GM12873 (cell line): ENCODE measurements around the gene OR51I2.

Experiments used
- TF ChIP-seq, protein P1 (sequence below): IDR thresholded peaks from 2 replicates; pipeline ENCODE4 v1.5.1; 2012; ENCODE audit warnings: low read depth, mild to moderate bottlenecking, moderate library complexity, low read length, control low read depth; ENCODE audit not compliant: insufficient read depth; ENCODE audit errors: missing control alignments

Gene OR51I2

DNA sequence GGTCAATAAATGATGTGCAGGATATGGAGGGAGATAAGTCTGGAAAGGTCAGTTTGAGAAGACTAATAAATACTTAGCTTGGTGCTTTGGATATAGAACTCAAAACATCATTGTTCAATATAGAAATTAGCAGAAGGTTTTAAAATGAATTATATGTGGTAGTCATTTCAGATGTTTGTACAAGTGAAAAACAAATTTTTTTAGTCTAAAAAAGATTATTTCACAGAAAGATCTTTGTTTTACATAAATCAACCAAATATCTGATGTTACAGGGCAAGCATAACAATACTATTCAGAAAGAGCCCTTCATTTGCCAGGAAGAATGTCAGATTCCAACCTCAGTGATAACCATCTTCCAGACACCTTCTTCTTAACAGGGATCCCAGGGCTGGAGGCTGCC, 39.3 kb downstream of the OR51I2 start, which contains the start of gene OR52D1:
OR52D1 (plus strand) TSS at position 301 of the 400 bp plus-strand sequence; CDS start at position 323, 22 bp downstream.
- TF ChIP-seq, protein P1, sequence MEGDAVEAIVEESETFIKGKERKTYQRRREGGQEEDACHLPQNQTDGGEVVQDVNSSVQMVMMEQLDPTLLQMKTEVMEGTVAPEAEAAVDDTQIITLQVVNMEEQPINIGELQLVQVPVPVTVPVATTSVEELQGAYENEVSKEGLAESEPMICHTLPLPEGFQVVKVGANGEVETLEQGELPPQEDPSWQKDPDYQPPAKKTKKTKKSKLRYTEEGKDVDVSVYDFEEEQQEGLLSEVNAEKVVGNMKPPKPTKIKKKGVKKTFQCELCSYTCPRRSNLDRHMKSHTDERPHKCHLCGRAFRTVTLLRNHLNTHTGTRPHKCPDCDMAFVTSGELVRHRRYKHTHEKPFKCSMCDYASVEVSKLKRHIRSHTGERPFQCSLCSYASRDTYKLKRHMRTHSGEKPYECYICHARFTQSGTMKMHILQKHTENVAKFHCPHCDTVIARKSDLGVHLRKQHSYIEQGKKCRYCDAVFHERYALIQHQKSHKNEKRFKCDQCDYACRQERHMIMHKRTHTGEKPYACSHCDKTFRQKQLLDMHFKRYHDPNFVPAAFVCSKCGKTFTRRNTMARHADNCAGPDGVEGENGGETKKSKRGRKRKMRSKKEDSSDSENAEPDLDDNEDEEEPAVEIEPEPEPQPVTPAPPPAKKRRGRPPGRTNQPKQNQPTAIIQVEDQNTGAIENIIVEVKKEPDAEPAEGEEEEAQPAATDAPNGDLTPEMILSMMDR, result no peak

DNA sequence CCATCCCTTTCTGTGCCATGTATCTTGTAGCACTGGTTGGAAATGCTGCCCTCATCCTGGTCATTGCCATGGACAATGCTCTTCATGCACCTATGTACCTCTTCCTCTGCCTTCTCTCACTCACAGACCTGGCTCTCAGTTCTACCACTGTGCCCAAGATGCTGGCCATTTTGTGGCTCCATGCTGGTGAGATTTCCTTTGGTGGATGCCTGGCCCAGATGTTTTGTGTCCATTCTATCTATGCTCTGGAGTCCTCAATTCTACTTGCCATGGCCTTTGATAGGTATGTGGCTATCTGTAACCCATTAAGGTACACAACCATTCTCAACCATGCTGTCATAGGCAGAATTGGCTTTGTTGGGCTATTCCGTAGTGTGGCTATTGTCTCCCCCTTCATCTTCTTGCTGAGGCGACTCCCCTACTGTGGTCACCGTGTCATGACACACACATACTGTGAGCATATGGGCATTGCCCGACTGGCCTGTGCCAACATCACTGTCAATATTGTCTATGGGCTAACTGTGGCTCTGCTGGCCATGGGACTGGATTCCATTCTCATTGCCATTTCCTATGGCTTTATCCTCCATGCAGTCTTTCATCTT, 39.8 kb downstream of the OR51I2 start:
- TF ChIP-seq, protein P1, result no peak

DNA sequence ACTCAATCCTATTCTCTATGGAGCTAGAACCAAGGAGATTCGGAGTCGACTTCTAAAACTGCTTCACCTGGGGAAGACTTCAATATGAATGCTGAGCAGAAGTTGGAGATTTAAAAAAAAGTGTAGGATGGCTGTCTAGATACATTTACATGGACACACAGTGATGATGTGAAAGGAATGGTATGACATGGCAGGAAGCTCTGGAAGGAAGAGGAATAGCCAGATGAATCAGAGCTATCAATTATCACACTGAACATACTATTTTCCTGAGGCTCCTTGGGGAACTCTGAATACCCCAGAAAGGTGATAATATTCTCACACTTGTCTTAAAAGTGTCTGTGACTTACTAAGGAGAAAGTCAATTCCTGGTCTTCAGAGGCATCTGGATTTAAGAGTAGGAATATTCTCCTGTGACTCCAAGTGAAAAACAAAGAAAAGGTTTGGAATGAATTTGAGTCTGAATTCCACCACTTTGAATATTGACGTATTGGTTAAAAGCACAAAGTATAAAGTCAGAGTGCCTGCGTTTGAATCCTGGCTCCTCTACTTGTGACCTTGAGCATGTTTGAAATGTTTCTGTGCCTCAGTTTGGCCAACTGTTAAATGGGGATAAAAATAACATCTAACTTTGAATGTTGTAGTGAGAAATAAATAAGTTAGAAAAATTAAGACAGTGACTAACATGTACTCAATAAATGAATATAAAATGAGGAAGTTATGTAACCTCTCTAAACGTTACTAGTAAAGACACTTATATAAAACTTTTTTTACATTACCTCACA, 40.6 kb downstream of the OR51I2 start:
- TF ChIP-seq, protein P1, result no peak

DNA sequence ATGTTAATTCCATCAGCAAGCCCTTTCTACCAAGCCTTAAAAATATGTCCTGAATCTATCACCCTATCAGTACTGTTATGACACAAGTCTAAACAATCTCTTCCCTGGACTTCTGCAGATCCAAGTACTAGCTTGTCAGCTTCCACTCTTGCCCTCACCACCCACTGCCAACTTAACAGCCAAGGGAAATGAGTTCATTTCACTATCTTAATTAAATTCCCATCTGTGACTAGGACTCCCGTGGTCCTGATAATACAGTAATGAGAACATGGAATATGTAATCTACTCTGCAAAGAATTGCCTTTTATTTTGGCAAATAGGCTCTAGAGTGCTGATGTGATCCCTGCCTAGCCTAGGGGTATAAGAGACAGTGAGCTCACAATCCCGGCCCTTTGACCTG, 50.5 kb downstream of the OR51I2 start:
- TF ChIP-seq, protein P1, result no peak

DNA sequence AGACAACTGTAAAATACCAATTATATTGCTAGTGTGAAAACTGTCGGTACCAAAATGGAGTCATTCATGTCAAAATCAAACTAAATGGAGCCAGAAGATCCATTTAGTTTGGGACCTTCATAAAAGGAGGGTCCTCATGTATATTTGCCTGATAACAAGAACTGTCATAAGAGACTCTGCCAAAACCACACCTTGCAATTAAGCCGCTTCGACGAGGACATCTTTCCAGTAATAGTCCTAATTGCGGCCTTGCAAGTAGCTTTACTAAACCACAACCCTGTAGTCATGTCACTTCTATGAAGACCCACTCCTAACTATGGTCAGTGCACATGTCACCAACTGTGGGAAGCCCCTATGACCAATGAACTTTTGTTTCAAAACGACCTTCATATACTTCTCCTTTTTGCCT, 51.3 kb downstream of the OR51I2 start:
- TF ChIP-seq, protein P1, result no peak

DNA sequence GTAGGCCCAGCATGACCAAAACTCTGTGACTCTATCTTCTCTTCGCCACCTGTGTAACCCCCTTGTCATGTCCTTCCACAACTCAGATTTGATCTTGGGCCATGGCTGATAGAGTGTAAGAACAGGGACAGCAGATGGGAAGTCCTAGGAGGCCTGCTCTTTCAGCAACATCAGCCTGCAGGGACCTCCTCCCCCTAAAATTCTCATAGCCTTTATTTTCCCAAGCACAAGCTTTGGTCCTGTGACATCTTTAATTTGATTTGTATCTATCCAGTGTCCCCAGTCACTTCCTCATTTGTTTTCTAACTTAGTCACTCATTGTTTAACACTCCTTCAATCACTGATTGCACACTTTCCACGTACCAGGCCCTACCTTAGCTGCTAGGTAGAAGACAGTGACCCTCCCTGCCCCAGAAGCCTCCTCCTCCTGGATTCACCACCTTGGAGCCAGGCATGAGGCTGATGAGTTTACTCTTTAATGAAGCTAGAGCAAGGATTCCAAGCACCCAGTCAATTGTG, 55.3 kb downstream of the OR51I2 start:
- TF ChIP-seq, protein P1, result no peak

DNA sequence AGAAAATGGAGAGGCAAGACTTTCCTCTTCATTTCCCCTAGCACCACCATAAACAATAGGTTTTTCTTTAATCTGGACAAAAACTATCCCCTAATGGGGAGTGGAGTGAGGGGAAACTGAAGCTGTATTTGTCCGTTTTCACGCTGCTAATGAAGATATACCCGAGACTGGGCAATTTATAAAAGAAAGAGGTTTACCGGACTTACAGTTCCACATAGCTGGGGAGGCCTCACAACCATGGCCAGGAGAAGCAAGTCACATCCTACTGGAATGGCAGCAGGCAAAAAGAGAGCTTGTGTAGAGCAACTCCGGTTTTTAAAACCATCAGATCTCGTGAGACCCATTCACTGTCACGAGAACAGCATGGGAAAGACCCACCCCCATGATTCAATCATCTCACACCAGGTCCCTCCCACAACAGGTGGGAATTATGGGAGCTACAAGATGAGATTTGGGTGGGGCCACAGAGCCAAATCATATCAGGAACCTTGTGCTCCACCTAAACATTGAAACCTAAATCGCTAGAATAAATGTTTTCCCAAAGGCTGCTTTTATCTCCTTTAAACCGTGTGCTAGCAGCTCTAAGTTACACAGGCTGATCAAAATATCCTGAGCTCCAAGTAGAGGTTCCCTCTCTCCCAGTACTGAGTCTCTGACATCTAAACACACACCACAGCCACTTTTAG, 56.4 kb downstream of the OR51I2 start:
- TF ChIP-seq, protein P1, result no peak
